ENCODE measurements around the gene MRPS18A.

Gene MRPS18A

DNA sequence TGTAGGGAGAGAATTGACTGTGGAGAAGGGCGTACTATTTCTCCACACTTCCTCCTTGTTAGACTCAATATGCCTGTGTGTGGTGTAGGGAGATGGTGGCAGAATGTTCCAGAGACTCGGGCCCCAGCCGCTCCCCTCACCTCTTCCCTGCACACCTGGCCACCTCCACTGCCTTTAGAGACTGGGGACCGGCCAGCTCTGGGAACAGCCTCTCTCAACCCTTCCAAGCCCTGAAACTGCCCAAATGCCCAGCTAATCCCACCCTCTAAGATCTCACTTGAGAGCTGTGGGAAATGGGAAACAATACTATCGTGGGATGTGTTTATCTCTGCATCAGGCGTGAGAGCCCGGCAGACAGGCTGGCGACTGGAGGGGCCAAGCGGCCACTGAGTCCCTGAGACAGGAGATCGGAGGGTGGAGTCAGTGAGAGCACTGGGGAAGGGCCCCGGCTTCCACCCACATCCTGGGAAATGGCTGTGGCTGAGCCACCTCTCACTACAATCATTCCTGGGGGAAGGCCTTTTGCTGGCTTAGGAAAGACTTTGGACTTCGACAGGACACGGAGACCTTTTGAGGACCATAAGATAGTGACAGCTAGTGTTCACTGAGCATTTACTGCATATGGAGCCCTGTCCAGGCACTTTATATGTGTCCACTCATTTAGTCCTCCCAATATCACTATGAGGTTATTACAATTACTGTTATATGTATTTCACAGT is 31.0 kb upstream of the MRPS18A start:
- DNase-seq, result no peak
- in situ Hi-C loops (cut with HindIII; ENCODE audit: low pct_ligation_motif_present, low pct_unique_long_range_greater_than_20kb, low sequenced_read_pairs), result no loop called here

DNA sequence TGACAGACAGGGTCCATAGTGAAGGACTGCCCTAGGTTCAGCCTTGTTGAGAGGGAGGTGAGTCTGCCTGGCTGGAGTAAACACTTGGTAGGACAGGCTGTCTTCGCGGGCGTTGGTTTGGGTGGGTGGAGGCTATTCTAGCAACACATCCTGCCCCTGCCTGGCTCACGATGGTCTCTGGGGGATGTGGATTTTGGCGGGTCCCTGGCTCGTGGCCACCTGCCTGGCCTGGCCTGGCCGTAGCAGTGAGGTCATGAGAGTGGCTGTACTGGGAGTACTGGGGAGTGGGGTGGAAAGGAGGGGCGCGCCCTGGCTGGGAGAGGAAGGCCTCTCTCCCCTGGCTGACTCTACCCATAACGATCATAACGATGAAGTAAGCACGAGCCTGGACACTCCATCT is 30.2 kb upstream of the MRPS18A start:
- no peak for DNase-seq
- in situ Hi-C loops (cut with HindIII; ENCODE audit: low pct_ligation_motif_present, low pct_unique_long_range_greater_than_20kb, low sequenced_read_pairs), result no loop called here

GRCh38 chr6:43717389-43717788 is 29.8 kb upstream of the MRPS18A start:
- in situ Hi-C loops (cut with HindIII; ENCODE audit: low pct_ligation_motif_present, low pct_unique_long_range_greater_than_20kb, low sequenced_read_pairs), result no loop called here
- no peak for DNase-seq

DNA sequence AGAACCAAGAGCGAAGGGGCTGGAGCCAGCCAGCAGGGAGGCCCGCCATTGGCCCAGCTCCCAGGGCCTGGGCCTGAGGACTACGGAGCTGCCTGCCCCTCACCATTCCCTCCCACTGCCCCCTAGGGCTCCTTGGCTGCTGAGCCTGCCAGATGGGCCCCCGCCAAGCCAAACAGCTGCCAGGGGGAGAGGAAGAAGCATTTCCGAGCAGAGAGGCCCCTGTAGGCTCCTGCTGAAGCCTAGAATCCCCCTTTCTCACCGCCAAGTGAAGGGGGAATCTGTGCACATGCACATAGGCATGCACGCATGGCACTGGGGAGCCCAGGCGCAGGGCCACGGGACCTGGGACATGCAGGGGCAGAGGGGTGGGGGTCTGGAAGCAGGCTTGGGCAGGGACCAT is 28.5 kb upstream of the MRPS18A start:
- no peak for DNase-seq
- in situ Hi-C loops (cut with HindIII; ENCODE audit: low pct_ligation_motif_present, low pct_unique_long_range_greater_than_20kb, low sequenced_read_pairs), result no loop called here

DNA sequence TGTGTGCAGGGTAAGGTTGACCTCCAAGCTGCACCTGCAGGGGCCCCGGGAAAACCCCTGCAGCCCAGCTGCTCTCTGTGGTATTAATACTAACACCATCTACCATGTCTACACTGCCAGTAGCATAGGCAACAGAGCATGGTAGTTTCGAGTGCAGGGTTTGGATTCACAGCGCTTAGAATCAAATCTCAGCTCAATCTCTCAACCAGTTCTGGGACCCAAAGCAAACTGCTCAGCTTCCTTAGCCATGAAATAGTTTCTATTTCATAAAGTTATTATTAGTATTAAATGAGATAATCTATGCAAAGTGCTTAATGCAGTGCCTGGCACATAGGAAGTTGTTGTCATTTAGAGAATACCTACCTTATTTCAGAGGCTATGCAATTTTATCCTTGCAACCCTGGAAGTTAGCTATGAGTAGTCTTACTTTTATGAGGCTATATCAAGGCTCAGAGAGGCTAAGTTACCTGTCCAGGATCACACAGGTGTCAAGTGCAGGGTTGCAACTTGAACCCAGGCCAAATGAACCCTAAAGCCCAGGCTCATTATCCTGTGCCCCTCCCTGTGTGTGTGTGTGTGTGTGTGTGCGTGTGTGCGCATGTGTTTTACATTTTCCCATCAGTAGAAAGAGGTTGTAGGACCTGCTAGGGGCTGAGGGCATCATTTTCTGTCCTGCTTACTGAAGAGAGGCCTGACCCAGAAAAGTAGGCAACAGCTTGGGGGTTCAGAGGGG is 27.6 kb upstream of the MRPS18A start:
- no peak for DNase-seq
- in situ Hi-C loops (cut with HindIII; ENCODE audit: low pct_ligation_motif_present, low pct_unique_long_range_greater_than_20kb, low sequenced_read_pairs), result no loop called here

DNA sequence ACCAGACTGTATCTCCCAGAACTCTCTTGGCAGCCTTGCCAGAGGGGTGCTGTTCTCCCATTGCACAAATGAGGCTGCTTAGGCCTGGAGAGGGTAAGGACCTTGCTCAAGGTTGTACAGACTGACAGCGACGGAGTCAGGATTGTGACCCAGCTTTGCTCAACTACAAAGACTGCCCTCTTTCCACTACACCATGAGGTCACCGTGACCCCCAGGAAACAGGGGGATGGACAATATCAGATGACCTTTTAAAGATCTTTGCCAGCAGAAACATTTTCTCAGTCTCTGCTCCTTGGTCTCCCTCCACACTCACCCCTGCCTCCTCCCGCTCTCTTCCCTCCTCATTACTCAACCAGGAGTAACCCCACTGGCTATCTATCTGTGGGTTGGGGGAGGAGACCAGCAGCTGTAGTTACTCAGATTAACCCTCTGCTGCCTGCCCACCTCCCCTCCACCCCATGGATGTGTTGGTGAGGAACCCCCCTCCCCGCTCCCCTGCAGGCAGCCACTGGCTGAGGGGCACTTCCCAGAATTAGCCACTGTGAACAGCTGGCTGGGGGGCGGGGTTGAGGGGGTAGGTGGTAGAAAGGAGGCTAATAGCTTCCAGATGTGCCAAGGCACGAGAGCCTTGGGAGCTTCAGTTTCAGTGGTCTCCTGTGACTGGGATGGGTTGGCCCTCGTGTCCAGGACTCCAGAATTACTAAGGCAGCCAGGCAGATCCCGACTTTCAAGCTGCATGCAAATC is 26.9 kb upstream of the MRPS18A start:
- in situ Hi-C loops (cut with HindIII; ENCODE audit: low pct_ligation_motif_present, low pct_unique_long_range_greater_than_20kb, low sequenced_read_pairs), result no loop called here
- no peak for DNase-seq

DNA sequence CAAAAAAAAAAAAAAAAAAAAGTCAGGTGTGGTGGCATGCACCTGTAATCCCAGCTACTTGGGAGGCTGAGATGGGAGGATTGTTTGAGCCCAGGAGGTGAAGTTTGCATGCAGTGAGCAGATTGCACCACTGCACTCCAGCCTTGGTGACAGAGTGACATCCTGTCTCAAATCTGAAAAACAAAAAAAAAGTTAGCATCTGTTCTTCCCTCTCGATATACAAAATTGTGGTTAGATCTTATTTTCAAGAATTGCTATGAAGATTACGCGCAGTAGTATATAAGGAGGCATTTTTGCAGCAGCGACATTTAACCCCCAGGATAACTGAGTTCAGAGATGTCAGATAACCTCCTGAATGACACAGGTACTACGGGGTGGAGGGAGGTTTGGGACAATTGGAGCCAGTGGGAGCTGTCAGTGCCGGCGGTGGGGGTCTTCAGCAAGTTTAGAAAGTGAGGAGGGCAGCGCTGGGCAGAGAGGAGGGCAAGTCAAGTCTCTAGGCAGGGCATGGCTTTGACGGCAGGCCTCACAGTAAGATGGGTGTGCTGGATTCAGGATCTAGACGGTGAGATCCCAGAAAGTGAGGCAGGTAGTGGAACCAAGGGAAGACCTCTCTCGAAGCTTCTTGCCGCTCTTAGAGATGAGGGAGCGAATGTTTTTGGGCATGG is 26.2 kb upstream of the MRPS18A start:
- in situ Hi-C loops (cut with HindIII; ENCODE audit: low pct_ligation_motif_present, low pct_unique_long_range_greater_than_20kb, low sequenced_read_pairs), result no loop called here
- no peak for DNase-seq

DNA sequence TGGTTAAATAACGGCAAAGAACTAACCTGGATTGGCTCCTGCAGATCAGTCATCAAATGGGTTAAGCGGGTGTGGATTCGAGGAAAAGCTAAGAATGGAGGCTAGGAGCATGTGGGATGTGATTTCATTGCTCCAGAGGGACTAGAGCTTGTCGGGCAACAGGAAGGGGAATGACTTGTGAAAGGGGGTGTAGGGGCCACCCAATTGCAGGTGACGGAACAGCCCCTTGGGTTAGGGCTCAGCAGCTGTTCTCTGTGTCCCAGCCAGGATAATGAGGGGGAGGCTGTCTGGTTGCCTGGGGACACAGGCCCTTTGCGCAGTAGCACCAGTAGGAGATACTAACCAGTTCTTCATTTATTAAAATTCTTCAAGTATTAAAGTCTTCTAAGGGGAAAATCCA is 25.0 kb upstream of the MRPS18A start:
- in situ Hi-C loops (cut with HindIII; ENCODE audit: low pct_ligation_motif_present, low pct_unique_long_range_greater_than_20kb, low sequenced_read_pairs), result no loop called here
- DNase-seq, result no peak

DNA sequence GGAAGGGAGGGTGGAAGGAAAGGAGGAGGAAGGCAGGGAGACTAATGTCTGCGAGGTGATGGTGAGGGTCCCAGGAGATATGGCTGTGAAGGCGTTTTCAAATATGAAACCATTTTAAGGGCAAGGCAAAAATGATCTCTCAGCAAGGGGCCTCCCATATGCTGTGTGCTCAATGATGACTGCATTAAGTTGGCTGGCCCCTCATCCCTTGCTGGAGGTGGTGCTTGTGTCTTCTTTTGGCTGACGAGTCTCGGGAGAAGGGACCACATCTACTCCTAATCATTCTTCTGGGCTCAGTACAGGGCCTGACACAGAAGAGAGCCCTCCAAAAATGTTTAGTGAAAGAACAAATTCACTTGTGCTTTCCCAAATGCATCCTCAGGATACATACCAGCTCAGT is 23.0 kb upstream of the MRPS18A start:
- in situ Hi-C loops (cut with HindIII; ENCODE audit: low pct_ligation_motif_present, low pct_unique_long_range_greater_than_20kb, low sequenced_read_pairs), result no loop called here
- no peak for DNase-seq

- in situ Hi-C loops (cut with HindIII; ENCODE audit: low pct_ligation_motif_present, low pct_unique_long_range_greater_than_20kb, low sequenced_read_pairs), result no loop called here
- no peak for DNase-seq
These were observed 22.2 kb upstream of the MRPS18A start for GRCh38 chr6:43709654-43710303.

DNA sequence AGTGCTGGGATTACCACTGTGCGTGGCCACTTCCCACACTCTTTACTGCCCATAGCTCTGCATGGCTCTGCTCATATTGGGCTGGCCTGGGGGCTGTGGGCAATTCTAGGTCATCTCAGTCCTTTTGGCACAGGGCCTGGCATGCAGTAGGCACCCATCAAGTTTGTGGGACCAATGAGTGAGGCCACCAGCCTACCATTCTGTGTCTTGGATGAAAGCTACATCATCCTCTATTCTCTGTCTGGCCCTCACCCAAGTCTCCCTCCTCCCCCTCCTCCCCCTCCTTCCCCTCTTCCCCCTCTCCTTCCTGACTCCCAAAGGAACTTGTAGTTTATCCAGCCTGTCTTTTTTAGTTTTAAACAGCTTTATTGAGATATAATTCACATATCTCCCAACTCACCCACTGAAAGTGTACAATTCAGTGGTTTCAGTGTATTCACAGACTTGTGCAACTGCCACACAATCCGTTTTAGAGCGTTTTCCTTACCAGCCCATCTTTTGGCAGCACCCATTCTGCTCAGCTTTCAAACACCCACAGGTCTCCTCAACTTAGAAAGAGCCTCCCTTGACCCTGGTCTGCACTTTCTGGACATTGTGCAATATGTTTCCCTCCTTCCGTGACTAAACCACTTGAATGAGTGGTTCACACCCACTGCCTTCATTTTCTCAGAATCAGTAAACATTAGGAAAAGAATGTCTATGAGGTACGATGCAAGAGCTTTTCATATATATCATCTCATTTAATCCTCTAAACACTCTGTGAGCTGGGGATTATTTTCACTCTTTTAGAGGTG is 21.5 kb upstream of the MRPS18A start:
- in situ Hi-C loops (cut with HindIII; ENCODE audit: low pct_ligation_motif_present, low pct_unique_long_range_greater_than_20kb, low sequenced_read_pairs), result no loop called here
- no peak for DNase-seq

- in situ Hi-C loops (cut with HindIII; ENCODE audit: low pct_ligation_motif_present, low pct_unique_long_range_greater_than_20kb, low sequenced_read_pairs), result no loop called here
- no peak for DNase-seq
These were observed 20.2 kb upstream of the MRPS18A start for GRCh38 chr6:43707767-43708166.

DNA sequence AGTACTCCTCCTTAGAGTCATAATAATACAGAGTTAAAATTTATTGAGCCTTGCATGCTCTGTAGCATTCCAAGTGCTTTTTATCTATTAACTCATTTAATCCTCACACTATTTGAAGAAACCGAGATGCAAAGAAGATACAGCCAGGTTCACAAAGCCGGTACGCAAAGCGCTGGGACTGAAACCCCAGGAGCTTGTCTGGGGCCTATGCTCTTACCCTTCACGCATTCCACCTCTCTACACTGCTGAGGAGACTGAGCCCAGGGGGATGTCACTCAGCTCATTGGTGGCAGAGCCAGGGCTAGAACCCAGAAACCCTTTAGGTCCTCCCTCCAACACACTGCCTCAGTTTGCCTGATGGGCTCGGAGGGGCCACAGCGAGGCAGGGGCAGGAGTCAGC is 19.7 kb upstream of the MRPS18A start:
- in situ Hi-C loops (cut with HindIII; ENCODE audit: low pct_ligation_motif_present, low pct_unique_long_range_greater_than_20kb, low sequenced_read_pairs), result no loop called here
- no peak for DNase-seq

DNA sequence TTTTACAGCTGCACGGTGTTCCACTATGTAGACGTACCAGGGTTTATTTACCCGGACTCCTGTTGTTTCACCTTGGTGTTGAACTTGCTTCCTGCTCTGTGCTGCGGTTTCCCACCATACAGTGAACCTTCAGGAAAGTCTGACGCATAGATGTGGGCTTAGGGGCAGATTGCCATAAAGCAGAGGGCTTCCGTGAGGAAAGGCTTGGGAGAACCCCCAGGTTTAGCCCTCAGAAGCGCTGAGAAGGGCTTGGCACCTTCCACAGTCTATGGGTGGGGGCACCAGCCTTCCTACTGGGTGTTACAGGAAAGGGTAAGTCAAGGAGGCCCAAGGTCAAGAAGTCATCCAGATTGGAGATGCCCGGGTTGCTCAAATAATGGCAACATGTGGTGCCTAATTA is 19.2 kb upstream of the MRPS18A start:
- in situ Hi-C loops (cut with HindIII; ENCODE audit: low pct_ligation_motif_present, low pct_unique_long_range_greater_than_20kb, low sequenced_read_pairs), result no loop called here
- no peak for DNase-seq

GRCh38 chr6:43705996-43706395 is 18.4 kb upstream of the MRPS18A start:
- DNase-seq, result no peak
- in situ Hi-C loops (cut with HindIII; ENCODE audit: low pct_ligation_motif_present, low pct_unique_long_range_greater_than_20kb, low sequenced_read_pairs), result no loop called here

- no peak for DNase-seq
- in situ Hi-C loops (cut with HindIII; ENCODE audit: low pct_ligation_motif_present, low pct_unique_long_range_greater_than_20kb, low sequenced_read_pairs), result no loop called here
These were observed 16.2 kb upstream of the MRPS18A start for GRCh38 chr6:43703512-43704429.

Data from ACHN (cell line).